ENCODE measurements around the gene SGCA. TPM values are rescaled to one million over a fixed set of nuclear protein-coding genes. Genes with fewer than 3 reads are reported as not detected.

SGCA gene
- total and polyA plus RNA-seq, 2 of the 13 experiments (the other 11 are each of a cell fraction or from before 2014, with no cell fraction given): not detected

- TF ChIP-seq ZNF800 (CRISPR knock-in tag; IDR thresholded peaks at IDR 0.05) (peak; percentile 96), ZNF598 (CRISPR knock-in tag; IDR thresholded peaks at IDR 0.05; ENCODE audit: borderline replicate concordance) (no peak), ZNF737 (CRISPR knock-in tag; IDR thresholded peaks at IDR 0.05; ENCODE audit: borderline replicate concordance) (no peak), YEATS2 (CRISPR knock-in tag; IDR thresholded peaks at IDR 0.05; ENCODE audit: borderline replicate concordance) (no peak), ZNF768 (CRISPR knock-in tag; IDR thresholded peaks at IDR 0.05) (peak; percentile 81; the same call in 1 of the 2 replicates), SP4 (CRISPR knock-in tag; IDR thresholded peaks at IDR 0.05) (peak; percentile 22; the same call in 1 of the 2 replicates), YY1 (IDR thresholded peaks at IDR 0.05; ENCODE audit: insufficient read depth, insufficient replicate concordance, low read depth, low read length) (peak; percentile 49), POGZ (CRISPR knock-in tag; IDR thresholded peaks at IDR 0.05) (0 out of 2 replicates have a peak, but pooled peaks have one; percentile 47), ZNF558 (CRISPR knock-in tag; IDR thresholded peaks at IDR 0.05; ENCODE audit: borderline replicate concordance) (no peak), BCLAF1 (IDR thresholded peaks at IDR 0.05) (no peak), HMGXB4 (CRISPR knock-in tag; IDR thresholded peaks at IDR 0.05; ENCODE audit: borderline replicate concordance in 1 of 2, low read depth in 1 of 2) (peak; percentile 82 to 83; a peak in 3 of 4 replicates), TFDP2 (CRISPR knock-in tag; IDR thresholded peaks at IDR 0.05) (peak; percentile 61; the same call in 1 of the 2 replicates), ZNF451 (CRISPR knock-in tag; IDR thresholded peaks at IDR 0.05) (0 out of 2 replicates have a peak, but pooled peaks have one; percentile 38), ZNF3 (CRISPR knock-in tag; IDR thresholded peaks at IDR 0.05) (no peak), ZFAT (CRISPR knock-in tag; conservative IDR thresholded peaks at IDR 0.05) (no peak), ZNF430 (CRISPR knock-in tag; IDR thresholded peaks at IDR 0.05) (no peak), ZNF761 (CRISPR knock-in tag; conservative IDR thresholded peaks at IDR 0.05) (0 out of 2 replicates have a peak, but pooled peaks have one; percentile 60), MAZ (IDR thresholded peaks at IDR 0.05; ENCODE audit: borderline replicate concordance, low read depth, low read length) (peak; percentile 56; the same call in 1 of the 2 replicates), MAZ (CRISPR knock-in tag; IDR thresholded peaks at IDR 0.05; ENCODE audit: low read depth) (peak; percentile 74; the same call in 1 of the 2 replicates), ATF7-NPFF (CRISPR knock-in tag; IDR thresholded peaks at IDR 0.05; ENCODE audit: low read depth) (peak; percentile 65; the same call in 1 of the 2 replicates), HDAC6 (IDR thresholded peaks at IDR 0.05; ENCODE audit: low read depth, low read length) (no peak)
These were observed 48.4 kb upstream of the SGCA start (continued) for GRCh38 chr17:50117202-50118051.
